IPS DF 6.9 (cell line): ENCODE measurements around the gene RPLP1.

Experiments
- DNase-seq: peaks from one replicate; pipeline ENCODE4 v3.0.0-alpha.2; 2013; ENCODE audit warnings: low read depth, low spot score
- H3K27ac ChIP-seq: one replicate; pipeline ENCODE4 v1.5.1; 2013; ENCODE audit warnings: low read length, control low read depth
- H3K27me3 ChIP-seq: 2 replicates; pipeline ENCODE4 v1.6.1; 2013; ENCODE audit warnings: mild to moderate bottlenecking, low read length; ENCODE audit not compliant: control insufficient read depth, insufficient read depth
- H3K36me3 ChIP-seq: 2 replicates; pipeline ENCODE4 v1.6.1; 2013; ENCODE audit warnings: low read length; ENCODE audit not compliant: control insufficient read depth, insufficient read depth
- H3K4me1 ChIP-seq: 2 replicates; pipeline ENCODE4 v1.6.1; 2013; ENCODE audit warnings: low read length; ENCODE audit not compliant: control insufficient read depth, insufficient read depth
- H3K4me3 ChIP-seq: 2 replicates; pipeline ENCODE4 v1.5.1; 2013; ENCODE audit warnings: mild to moderate bottlenecking, low read length
- H3K9me3 ChIP-seq: 2 replicates; pipeline ENCODE4 v1.6.1; 2013; ENCODE audit warnings: low read length, inconsistent platforms; ENCODE audit not compliant: control insufficient read depth, insufficient read depth
- WGBS: extraction: QIAGEN DNeasy Blood & Tissue Kit; methylation state at CpG from one replicate; pipeline ENCODE4 v1.1.7; 2013; ENCODE audit warnings: mixed read lengths, missing lambda C conversion rate; ENCODE audit not compliant: insufficient read length, insufficient coverage; 5-methylcytosine and 5-hydroxymethylcytosine counted together

Gene RPLP1

GRCh38 chr15:69504352-69505040, 51.9 kb downstream of the RPLP1 start:
- Histone ChIP-seq H3K36me3 (no peaks in the 10 kb centered on the region), H3K27me3 (no peaks in the 10 kb centered on the region), H3K4me1 (no peaks in the 10 kb centered on the region), H3K27ac (no peak overlapping the region), H3K4me3 (no peak overlapping the region), H3K9me3 (no peaks in the 10 kb centered on the region)
- WGBS, result no CpG with 5 or more reads among the region's 3 CpGs
- DNase-seq, result no peak
